Upper lobe of left lung (tissue), 6 donors: ENCODE results near the gene ZBTB9. TPM values are rescaled to one million over a fixed set of nuclear protein-coding genes. Genes with fewer than 3 reads are reported as not detected.

ENCODE experiments used
- ATAC-seq, 2 donors: fragments of 200-7000 bp; cut with Tn5 transposase; one replicate each; pipeline ENCODE4 v1.9.1; 2022; ENCODE audit warnings: mild to moderate bottlenecking in 2 of 2, moderate library complexity in 2 of 2; ENCODE audit not compliant: low FRiP score in 2 of 2
- DNase-seq, 2 donors: peaks; one replicate each; pipeline ENCODE4 v3.0.0-alpha.2; 2019 to 2020
- H3K27ac ChIP-seq, 4 donors: fragments of 200-600 bp; sonication (generic); one replicate each; pipeline ENCODE4 v1.5.1; 2016 to 2019
- H3K27me3 ChIP-seq, 4 donors: fragments of 200-600 bp; sonication (generic); one replicate each; pipeline ENCODE4 v1.5.1; 2017 to 2019
- H3K36me3 ChIP-seq, 4 donors: fragments of 200-600 bp; sonication (generic); one replicate each; pipeline ENCODE4 v1.5.1; 2016 to 2019
- H3K4me1 ChIP-seq, 4 donors: fragments of 200-600 bp; sonication (generic); one replicate each; pipeline ENCODE4 v1.5.1; 2018 to 2019
- H3K4me3 ChIP-seq, 4 donors: fragments of 200-600 bp; sonication (generic); one replicate each; pipeline ENCODE4 v1.5.1; 2017 to 2019; ENCODE audit warnings: mild to moderate bottlenecking in 2 of 4, moderate library complexity in 1 of 4
- H3K9me3 ChIP-seq, 4 donors: fragments of 200-600 bp; sonication (generic); one replicate each; pipeline ENCODE4 v1.5.1; 2018 to 2019
- CTCF ChIP-seq, 6 experiments: fragments of 450-650 bp in 4 of 6; fragments of 200-600 bp in 2 of 6; sonication (generic) in 2 of 6; IDR thresholded peaks; one replicate each; pipeline ENCODE4 v1.5.1; 2016 to 2019; ENCODE audit warnings: antibody characterized with exemption in 6 of 6
- EP300 ChIP-seq, 4 donors: sonication (generic); formaldehyde crosslinking; IDR thresholded peaks; one replicate each; pipeline ENCODE4 v1.5.1; 2017; ENCODE audit warnings: antibody characterized with exemption in 4 of 4, control low read depth in 2 of 4
- POLR2A ChIP-seq, 4 donors: fragments of 450-650 bp; IDR thresholded peaks; one replicate each; pipeline ENCODE4 v1.5.1; 2016 to 2017; ENCODE audit warnings: antibody characterized with exemption in 4 of 4, mild to moderate bottlenecking in 2 of 4
- POLR2AphosphoS5 ChIP-seq, 2 donors: sonication (generic); formaldehyde crosslinking; IDR thresholded peaks; one replicate each; pipeline ENCODE4 v1.5.1; 2017; ENCODE audit warnings: antibody characterized with exemption in 2 of 2
- WGBS, 2 donors: methylation state at CpG; one replicate each; pipeline ENCODE4 v1.1.5; 2017 to 2018; 5-methylcytosine and 5-hydroxymethylcytosine counted together
- total RNA-seq, 6 donors: library from RNA; depleted of rRNA in 4 of 6; stranded (reverse); fragments of >200 nt in 4 of 6; gene quantifications; one replicate each; pipeline versions ENCODE4 v1.1.0 to v1.2.1, GENCODE V29; 2016 to 2021
- donor health status: DM: no; HTN: no; CAD: no; lungs with moderate emphysema.
- donor health status: DM: no; HTN: yes; CAD: no; lungs with severe emphysema.

The ZBTB9 gene
- total RNA-seq, 6 donors from 2014 or later = 3.2 to 8.7 (median 6.1) TPM

GRCh38 chr6:33492093-33492492 lies 37.7 kb downstream of the ZBTB9 start:
- no peaks in the 10 kb centered on the region for H3K27me3 ChIP-seq
- H3K4me3 ChIP-seq = no peak overlapping the region
- WGBS, 2 donors = 43 to 44% methylated on average over 4 of the region's 4 CpGs
- no peaks in the 10 kb centered on the region for H3K4me1 ChIP-seq
- no peak for TF ChIP-seq EP300 (IDR thresholded peaks at IDR 0.05)
- TF ChIP-seq POLR2AphosphoS5 (IDR thresholded peaks at IDR 0.05) = no peak
- no peak for TF ChIP-seq CTCF (IDR thresholded peaks at IDR 0.05)
- TF ChIP-seq POLR2A (IDR thresholded peaks at IDR 0.05) = no peak
- no peaks in the 10 kb centered on the region for H3K36me3 ChIP-seq
- DNase-seq = no peak
- no peaks in the 10 kb centered on the region for H3K9me3 ChIP-seq
- no peak overlapping the region for H3K27ac ChIP-seq
- no peak for ATAC-seq

GRCh38 chr6:33497157-33497556 lies 42.8 kb downstream of the ZBTB9 start:
- DNase-seq (no peak), ATAC-seq (no peak)
- H3K27me3 ChIP-seq = no peaks in the 10 kb centered on the region
- no peaks in the 10 kb centered on the region for H3K9me3 ChIP-seq
- no peak overlapping the region for H3K27ac ChIP-seq
- no peak overlapping the region for H3K4me3 ChIP-seq
- H3K4me1 ChIP-seq = no peaks in the 10 kb centered on the region
- TF ChIP-seq POLR2AphosphoS5 (IDR thresholded peaks at IDR 0.05) = no peak
- TF ChIP-seq POLR2A (IDR thresholded peaks at IDR 0.05) = no peak
- no peak for TF ChIP-seq EP300 (IDR thresholded peaks at IDR 0.05)
- no peak for TF ChIP-seq CTCF (IDR thresholded peaks at IDR 0.05)
- 91 to 97% methylated on average over 7 of the region's 7 CpGs for WGBS, 2 donors
- no peaks in the 10 kb centered on the region for H3K36me3 ChIP-seq

- Histone ChIP-seq H3K4me3 (no peak overlapping the region), H3K36me3 (no peaks in the 10 kb centered on the region), H3K4me1 (no peaks in the 10 kb centered on the region), H3K27me3 (no peaks in the 10 kb centered on the region), H3K9me3 (no peaks in the 10 kb centered on the region), H3K27ac (no peak overlapping the region)
- WGBS, 2 donors = 86 to 89% methylated on average over 21 to 23 of the region's 23 CpGs
- TF ChIP-seq EP300 (IDR thresholded peaks at IDR 0.05) = no peak
- no peak for TF ChIP-seq POLR2A (IDR thresholded peaks at IDR 0.05)
- TF ChIP-seq CTCF (IDR thresholded peaks at IDR 0.05) = no peak
- TF ChIP-seq POLR2AphosphoS5 (IDR thresholded peaks at IDR 0.05) = no peak
- DNase-seq = peak in 1 of 2 donors; percentile 71
- no peak for ATAC-seq
Observed at GRCh38 chr6:33502486-33502885, 48.1 kb downstream of the ZBTB9 start.

GRCh38 chr6:33504486-33504885 lies 50.1 kb downstream of the ZBTB9 start:
- Histone ChIP-seq H3K27ac (no peak overlapping the region), H3K9me3 (no peaks in the 10 kb centered on the region), H3K36me3 (no peaks in the 10 kb centered on the region), H3K4me3 (no peak overlapping the region), H3K27me3 (no peaks in the 10 kb centered on the region), H3K4me1 (peaks cover 0 to 11% (median 6%) of the 10 kb centered on the region in 4 donors)
- no peak for TF ChIP-seq POLR2AphosphoS5 (IDR thresholded peaks at IDR 0.05)
- TF ChIP-seq POLR2A (IDR thresholded peaks at IDR 0.05) = no peak
- TF ChIP-seq CTCF (IDR thresholded peaks at IDR 0.05) = no peak
- no peak for TF ChIP-seq EP300 (IDR thresholded peaks at IDR 0.05)
- DNase-seq = no peak
- ATAC-seq = no peak

GRCh38 chr6:33505548-33506370 lies 51.4 kb downstream of the ZBTB9 start:
- no peak overlapping the region for H3K27ac ChIP-seq
- no peak for DNase-seq
- TF ChIP-seq CTCF (IDR thresholded peaks at IDR 0.05) (no peak), EP300 (IDR thresholded peaks at IDR 0.05) (no peak), POLR2AphosphoS5 (IDR thresholded peaks at IDR 0.05) (no peak), POLR2A (IDR thresholded peaks at IDR 0.05) (no peak)
- no peaks in the 10 kb centered on the region for H3K36me3 ChIP-seq
- 65 to 70% methylated on average over 7 of the region's 7 CpGs for WGBS, 2 donors
- no peak overlapping the region for H3K4me3 ChIP-seq
- no peaks in the 10 kb centered on the region for H3K9me3 ChIP-seq
- no peak for ATAC-seq
- H3K27me3 ChIP-seq = no peaks in the 10 kb centered on the region
- peaks cover 0 to 11% (median 7%) of the 10 kb centered on the region in 4 donors for H3K4me1 ChIP-seq
